Upper lobe of left lung (tissue), 6 donors: ENCODE data around the gene SCFD2. TPM values are rescaled to one million over a fixed set of nuclear protein-coding genes. Genes with fewer than 3 reads are reported as not detected.
"Not testable (repeated sequence)": the region's sequence is repeated elsewhere in the genome, so short reads cannot be mapped to it uniquely, and the experiment has no call there.

Experiments used
- ATAC-seq, 2 donors: fragments of 200-7000 bp; cut with Tn5 transposase; one replicate each; pipeline ENCODE4 v1.9.1; 2022; ENCODE audit warnings: mild to moderate bottlenecking in 2 of 2, moderate library complexity in 2 of 2; ENCODE audit not compliant: low FRiP score in 2 of 2
- DNase-seq, 2 donors: peaks; one replicate each; pipeline ENCODE4 v3.0.0-alpha.2; 2019 to 2020
- H3K27ac ChIP-seq, 4 donors: fragments of 200-600 bp; sonication (generic); one replicate each; pipeline ENCODE4 v1.5.1; 2016 to 2019
- H3K27me3 ChIP-seq, 4 donors: fragments of 200-600 bp; sonication (generic); one replicate each; pipeline ENCODE4 v1.5.1; 2017 to 2019
- H3K36me3 ChIP-seq, 4 donors: fragments of 200-600 bp; sonication (generic); one replicate each; pipeline ENCODE4 v1.5.1; 2016 to 2019
- H3K4me1 ChIP-seq, 4 donors: fragments of 200-600 bp; sonication (generic); one replicate each; pipeline ENCODE4 v1.5.1; 2018 to 2019
- H3K4me3 ChIP-seq, 4 donors: fragments of 200-600 bp; sonication (generic); one replicate each; pipeline ENCODE4 v1.5.1; 2017 to 2019; ENCODE audit warnings: mild to moderate bottlenecking in 2 of 4, moderate library complexity in 1 of 4
- H3K9me3 ChIP-seq, 4 donors: fragments of 200-600 bp; sonication (generic); one replicate each; pipeline ENCODE4 v1.5.1; 2018 to 2019
- CTCF ChIP-seq, 6 experiments: fragments of 450-650 bp in 4 of 6; fragments of 200-600 bp in 2 of 6; sonication (generic) in 2 of 6; IDR thresholded peaks; one replicate each; pipeline ENCODE4 v1.5.1; 2016 to 2019; ENCODE audit warnings: antibody characterized with exemption in 6 of 6
- EP300 ChIP-seq, 4 donors: sonication (generic); formaldehyde crosslinking; IDR thresholded peaks; one replicate each; pipeline ENCODE4 v1.5.1; 2017; ENCODE audit warnings: antibody characterized with exemption in 4 of 4, control low read depth in 2 of 4
- POLR2A ChIP-seq, 4 donors: fragments of 450-650 bp; IDR thresholded peaks; one replicate each; pipeline ENCODE4 v1.5.1; 2016 to 2017; ENCODE audit warnings: antibody characterized with exemption in 4 of 4, mild to moderate bottlenecking in 2 of 4
- POLR2AphosphoS5 ChIP-seq, 2 donors: sonication (generic); formaldehyde crosslinking; IDR thresholded peaks; one replicate each; pipeline ENCODE4 v1.5.1; 2017; ENCODE audit warnings: antibody characterized with exemption in 2 of 2
- WGBS, 2 donors: methylation state at CpG; one replicate each; pipeline ENCODE4 v1.1.5; 2017 to 2018; 5-methylcytosine and 5-hydroxymethylcytosine counted together
- total RNA-seq, 6 donors: library from RNA; depleted of rRNA in 4 of 6; stranded (reverse); fragments of >200 nt in 4 of 6; gene quantifications; one replicate each; pipeline versions ENCODE4 v1.1.0 to v1.2.1, GENCODE V29; 2016 to 2021
- donor health status: DM: no; HTN: no; CAD: no; lungs with moderate emphysema.
- donor health status: DM: no; HTN: yes; CAD: no; lungs with severe emphysema.

SCFD2 gene
- total RNA-seq, 6 donors from 2014 or later: 15.2 to 33.5 (median 20.0) TPM

- ATAC-seq (no peak), DNase-seq (no peak)
- Histone ChIP-seq H3K4me1 (no peaks in the 10 kb centered on the region), H3K27ac (no peak overlapping the region), H3K27me3 (no peaks in the 10 kb centered on the region), H3K36me3 (peaks cover 0 to 23% (median 9%) of the 10 kb centered on the region in 4 donors), H3K4me3 (no peak overlapping the region), H3K9me3 (no peaks in the 10 kb centered on the region)
- 80 to 84% methylated on average over 4 of the region's 4 CpGs for WGBS, 2 donors
- TF ChIP-seq POLR2A (IDR thresholded peaks at IDR 0.05): no peak
Observed at GRCh38 chr4:53349091-53349491, 16.8 kb downstream of the SCFD2 start.

GRCh38 chr4:53348046-53348445 is 17.8 kb downstream of the SCFD2 start:
- no peak overlapping the region for H3K4me3 ChIP-seq
- H3K27ac ChIP-seq: no peak overlapping the region
- WGBS, 2 donors: 71 to 90% methylated on average over 1 of the region's 1 CpG
- DNase-seq: no peak
- H3K4me1 ChIP-seq: no peaks in the 10 kb centered on the region
- H3K27me3 ChIP-seq: no peaks in the 10 kb centered on the region
- TF ChIP-seq CTCF (IDR thresholded peaks at IDR 0.05) (no peak), EP300 (IDR thresholded peaks at IDR 0.05) (no peak), POLR2AphosphoS5 (IDR thresholded peaks at IDR 0.05) (no peak), POLR2A (IDR thresholded peaks at IDR 0.05) (no peak)
- no peaks in the 10 kb centered on the region for H3K9me3 ChIP-seq
- no peak for ATAC-seq
- H3K36me3 ChIP-seq: peaks cover 0 to 23% (median 8%) of the 10 kb centered on the region in 4 donors

- Histone ChIP-seq H3K9me3 (no peaks in the 10 kb centered on the region), H3K27ac (no peak overlapping the region), H3K27me3 (no peaks in the 10 kb centered on the region), H3K36me3 (peaks cover 0 to 15% (median 2%) of the 10 kb centered on the region in 4 donors), H3K4me1 (no peaks in the 10 kb centered on the region), H3K4me3 (no peak overlapping the region)
- WGBS, 2 donors: 60 to 62% methylated on average over 5 of the region's 5 CpGs
- no peak for DNase-seq
- TF ChIP-seq CTCF (IDR thresholded peaks at IDR 0.05): no peak
- no peak for TF ChIP-seq EP300 (IDR thresholded peaks at IDR 0.05)
- no peak for TF ChIP-seq POLR2A (IDR thresholded peaks at IDR 0.05)
- TF ChIP-seq POLR2AphosphoS5 (IDR thresholded peaks at IDR 0.05): no peak
- ATAC-seq: no peak
Observed at GRCh38 chr4:53346920-53347852, 18.7 kb downstream of the SCFD2 start.

DNA sequence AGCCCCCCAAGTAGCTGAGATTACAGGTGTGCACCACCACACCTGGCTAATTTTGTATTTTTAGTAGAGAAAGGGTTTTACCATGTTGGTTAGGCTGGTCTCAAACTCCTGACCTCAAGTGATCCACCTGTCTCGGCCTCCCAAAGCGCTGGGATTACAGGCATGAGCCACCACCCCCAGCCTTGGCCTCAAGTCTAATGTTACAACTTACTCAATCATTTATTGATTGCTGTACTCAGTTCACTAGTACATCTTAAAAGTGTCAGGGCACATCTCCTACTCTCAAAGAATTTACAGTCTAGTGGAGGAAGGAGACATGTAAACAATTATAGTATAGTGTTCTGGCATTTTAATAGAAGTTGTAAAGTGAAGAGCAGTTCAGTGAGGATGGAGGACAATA is 19.5 kb downstream of the SCFD2 start:
- not testable (repeated sequence) for H3K4me1 ChIP-seq, ATAC-seq, H3K27ac ChIP-seq, H3K27me3 ChIP-seq, H3K36me3 ChIP-seq, H3K4me3 ChIP-seq, DNase-seq, H3K9me3 ChIP-seq
- WGBS, 2 donors: 91 to 95% methylated on average over 2 of the region's 2 CpGs

DNA sequence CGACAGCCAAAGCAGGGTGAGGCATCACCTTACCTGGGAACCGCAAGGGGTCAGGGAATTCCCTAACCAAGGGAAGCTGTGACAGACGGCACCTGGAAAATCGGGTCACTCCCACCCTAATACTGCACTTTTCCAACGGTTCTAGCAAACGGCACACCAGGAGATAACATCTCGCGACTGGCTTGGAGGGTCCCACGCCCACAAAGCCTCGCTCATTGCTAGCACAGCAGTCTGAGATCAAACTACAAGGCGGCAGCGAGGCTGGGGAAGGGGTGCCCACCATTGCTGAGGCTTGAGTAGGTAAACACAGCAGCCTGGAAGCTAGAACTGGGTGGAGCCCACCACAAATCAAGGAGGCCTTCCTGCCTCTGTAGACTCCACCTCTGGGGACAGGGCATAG is 25.7 kb downstream of the SCFD2 start:
- not testable (repeated sequence) for DNase-seq, ATAC-seq, H3K4me3 ChIP-seq, H3K4me1 ChIP-seq, H3K36me3 ChIP-seq, H3K27ac ChIP-seq, H3K27me3 ChIP-seq, H3K9me3 ChIP-seq
- 93 to 98% methylated on average over 12 of the region's 12 CpGs for WGBS, 2 donors

DNA sequence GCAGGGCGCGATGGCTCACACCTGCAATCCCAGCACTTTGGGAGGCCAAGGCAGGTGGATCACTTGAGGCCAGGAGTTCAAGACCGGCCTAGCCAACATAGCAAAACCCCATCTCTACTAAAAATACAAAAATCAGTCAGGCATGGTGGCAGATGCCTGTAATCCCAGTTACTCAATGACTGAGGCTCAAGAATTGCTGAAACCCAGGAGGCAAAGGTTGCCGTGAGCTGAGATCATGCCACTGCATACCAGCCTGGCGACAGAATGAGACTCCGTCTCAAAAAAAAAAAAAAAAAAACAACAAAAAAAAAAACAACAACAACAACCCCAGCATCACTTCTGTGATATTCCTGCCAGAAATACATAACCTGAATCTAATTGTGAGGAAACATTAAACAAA is 30.9 kb downstream of the SCFD2 start:
- H3K36me3 ChIP-seq, ATAC-seq, H3K4me3 ChIP-seq, H3K4me1 ChIP-seq, H3K27ac ChIP-seq, H3K27me3 ChIP-seq, DNase-seq, H3K9me3 ChIP-seq: not testable (repeated sequence)
- 95 to 98% methylated on average over 6 of the region's 6 CpGs for WGBS, 2 donors

GRCh38 chr4:53326535-53326934 is 39.3 kb downstream of the SCFD2 start:
- ATAC-seq: no peak
- H3K4me1 ChIP-seq: peaks cover 3 to 6% (median 6%) of the 10 kb centered on the region in 4 donors

More at GRCh38 chr4:53326535-53326934, 39.3 kb downstream of the SCFD2 start:
- H3K4me3 ChIP-seq: no peak overlapping the region
- H3K36me3 ChIP-seq: no peaks in the 10 kb centered on the region
- H3K9me3 ChIP-seq: no peaks in the 10 kb centered on the region
- WGBS, 2 donors: 90 to 95% methylated on average over 3 of the region's 3 CpGs
- no peak overlapping the region for H3K27ac ChIP-seq
- H3K27me3 ChIP-seq: no peaks in the 10 kb centered on the region
- DNase-seq: no peak
- TF ChIP-seq CTCF (IDR thresholded peaks at IDR 0.05) (no peak), EP300 (IDR thresholded peaks at IDR 0.05) (no peak), POLR2A (IDR thresholded peaks at IDR 0.05) (no peak), POLR2AphosphoS5 (IDR thresholded peaks at IDR 0.05) (no peak)
